K562 (cell line): ENCODE measurements around the gene NR3C1. TPM values are rescaled to one million over a fixed set of nuclear protein-coding genes. Genes with fewer than 3 reads are reported as not detected.

Source experiments
- ATAC-seq: fragments of 200-7000 bp; cut with Tn5 transposase; 3 replicates; pipeline ENCODE4 v1.9.1; 2020; ENCODE audit warnings: moderate library complexity
- BruUV-seq: library from RNA; stranded (reverse); fragments of 400-500 nt; replicated peaks from 2 replicates; lab custom pipeline; 2021; lab: Mats Ljungman, UMichigan
- CTCF ChIA-PET: fragments of 300-600 bp; formaldehyde crosslinking; extraction: SDS; loops from one replicate; lab custom pipeline; 2021; ENCODE audit warnings: low intra/inter-chr PET ratio; lab: Yijun Ruan, JAX
- POLR2A ChIA-PET: fragments of 300-600, 350-650 bp; sonication (Branson Sonifier 250); formaldehyde crosslinking; extraction: SDS; loops from one replicate; lab custom pipeline; 2021; ENCODE audit warnings: antibody characterized with exemption, inconsistent platforms; lab: Yijun Ruan, JAX
- DNase-seq, 4 experiments: peaks; one replicate each; pipeline versions ENCODE4 v3.0.0 to v3.0.0-alpha.2; 2011 to 2018; ENCODE audit warnings: low spot score in 3 of 4, mixed read lengths in 3 of 4; ENCODE audit errors: extremely low read depth in 1 of 4
- FAIRE-seq: peaks from 2 replicates; lab custom pipeline; 2011; peaks lifted over from hg19 to GRCh38; lab: Jason Lieb, UNC
- H2AFZ ChIP-seq: 2 replicates; pipeline ENCODE4 v1.6.0; 2011; ENCODE audit warnings: low read depth, low read length, control low read depth, inconsistent platforms
- H3K27ac ChIP-seq: fragments of 200-600 bp; 3 replicates; pipeline ENCODE4 v1.8.0; 2011; ENCODE audit warnings: low read depth, mild to moderate bottlenecking, control low read depth, inconsistent platforms, low read length, moderate library complexity, mixed read lengths; ENCODE audit errors: extremely low read depth
- H3K27me3 ChIP-seq, 2 experiments: fragments of 300-600 bp in 1 of 2; 2 replicates in 1 of 2; 3 replicates in 1 of 2; pipeline versions ENCODE4 v1.6.0 to v1.8.0; 2011; ENCODE audit warnings: inconsistent platforms in 2 of 2, low read length in 2 of 2, mild to moderate bottlenecking in 1 of 2, mixed read lengths in 1 of 2, moderate library complexity in 1 of 2; ENCODE audit not compliant: control insufficient read depth in 2 of 2, insufficient read depth in 2 of 2
- H3K36me3 ChIP-seq: fragments of 300-600 bp; 3 replicates; pipeline ENCODE4 v1.8.0; 2011; ENCODE audit warnings: mild to moderate bottlenecking, low read length, inconsistent platforms; ENCODE audit not compliant: control insufficient read depth, insufficient read depth
- H3K4me1 ChIP-seq, 2 experiments: fragments of 200-600 bp in 1 of 2; replicated peaks in 1 of 2; 2 replicates in 1 of 2; 3 replicates in 1 of 2; pipeline versions ENCODE4 v1.5.1 to v1.8.0; 2011; ENCODE audit warnings: inconsistent platforms in 2 of 2, low read length in 2 of 2, mild to moderate bottlenecking in 1 of 2, mixed read lengths in 1 of 2, moderate library complexity in 1 of 2; ENCODE audit not compliant: control insufficient read depth in 2 of 2, insufficient read depth in 2 of 2
- H3K4me2 ChIP-seq: 2 replicates; pipeline ENCODE4 v1.6.1; 2011; ENCODE audit warnings: low read length, control low read depth, inconsistent platforms, mixed read lengths; ENCODE audit not compliant: insufficient read depth
- H3K4me3 ChIP-seq: fragments of 200-600 bp; sonication (generic), shearing (Covaris generic); 2 replicates; pipeline ENCODE4 v1.5.1; 2016; ENCODE audit warnings: control low read depth, inconsistent platforms
- H3K79me2 ChIP-seq: fragments of 200-600 bp; 3 replicates; pipeline ENCODE4 v1.8.0; 2011; ENCODE audit warnings: low read length, inconsistent platforms; ENCODE audit not compliant: control insufficient read depth, insufficient read depth
- H3K9ac ChIP-seq, 2 experiments: 2 replicates each; pipeline versions ENCODE4 v1.6.0 to v1.6.1; 2011; ENCODE audit warnings: low read depth in 2 of 2, low read length in 2 of 2, control low read depth in 1 of 2, inconsistent platforms in 1 of 2, mild to moderate bottlenecking in 1 of 2, mixed read lengths in 1 of 2; ENCODE audit not compliant: insufficient read depth in 1 of 2
- H3K9me1 ChIP-seq: one replicate; pipeline ENCODE4 v1.6.0; 2011; ENCODE audit warnings: inconsistent platforms, mild to moderate bottlenecking, low read length, moderate library complexity; ENCODE audit not compliant: control insufficient read depth, insufficient read depth
- H3K9me3 ChIP-seq: replicated peaks from 2 replicates; pipeline ENCODE4 v1.5.1; 2011; ENCODE audit warnings: low read depth, low read length, inconsistent platforms; ENCODE audit not compliant: control insufficient read depth, insufficient read depth
- H4K20me1 ChIP-seq: replicated peaks from 2 replicates; pipeline ENCODE4 v1.6.1; 2011; ENCODE audit warnings: low read length, inconsistent platforms, mixed read lengths; ENCODE audit not compliant: control insufficient read depth, insufficient read depth
- U2AF1 ChIP-seq: fragments of 200-400 bp; formaldehyde crosslinking; optimal IDR thresholded peaks from 2 replicates; pipeline ENCODE3; 2017; ENCODE audit warnings: mild to moderate bottlenecking, low read depth, low read length, moderate library complexity
- WGBS: fragments of 100-300 bp; shearing (Covaris generic); methylation state at CpG from one replicate; pipeline ENCODE4 v1.1.6; 2016; ENCODE audit warnings: low coverage, mixed read lengths; ENCODE audit not compliant: insufficient coverage; ENCODE audit errors: missing lambda C conversion rate; 5-methylcytosine and 5-hydroxymethylcytosine counted together
- in situ Hi-C: fragments of 300-500 bp; cut with MboI; formaldehyde crosslinking; loops from 4 replicates; pipeline ENCODE4 v1.15.0; 2018; ENCODE audit warnings: inconsistent platforms, mixed read lengths
- intact Hi-C: fragments of 100-400 bp; cut with micrococcal nuclease; formaldehyde crosslinking; loops from 2 replicates; pipeline ENCODE4 v1.14.2; 2022
- polyA plus RNA-seq, 8 experiments: library from polyadenylated mRNA; depleted of rRNA in 4 of 8; stranded (reverse) in 5 of 8; unstranded in 3 of 8; fragments of >200 nt; fragmentation: Nextera tagmentation in 2 of 8; fragmentation: Illumina TruSeq in 1 of 8; extraction: Ambion mirVana in 2 of 8; extraction: Trizol in 1 of 8; gene quantifications; 2 replicates each; pipeline versions ENCODE4 v1.2.1 to v1.2.3, GENCODE V29; 2011 to 2014; ENCODE audit warnings: inconsistent platforms in 1 of 8, missing spikeins in 1 of 8
- total RNA-seq, 7 experiments: library from RNA; depleted of rRNA in 6 of 7; stranded (reverse); fragments of >200 nt in 6 of 7; fragmentation: Illumina TruSeq in 2 of 7; extraction: Trizol in 2 of 7; gene quantifications; 2 replicates each; pipeline versions ENCODE4 v1.2.1 to v1.2.3, GENCODE V29; 2011 to 2021; ENCODE audit warnings: low replicate concordance in 1 of 7
- TF ChIP-seq, protein P1 (sequence below), 2 experiments: fragments of 450-650 bp in 1 of 2; sonication (generic) in 1 of 2; formaldehyde crosslinking in 1 of 2; IDR thresholded peaks; 2 replicates each; pipeline versions ENCODE4 v1.7.1 to v1.9.0; 2016 to 2022; ENCODE audit warnings: inconsistent platforms in 1 of 2, mild to moderate bottlenecking in 1 of 2, missing genetic modification reagents in 1 of 2

Gene NR3C1
- total and polyA plus RNA-seq, 9 of the 15 experiments (the other 6 are each of a cell fraction or from before 2014, with no cell fraction given): 8.2 to 36.0 (median 15.0) TPM

DNA sequence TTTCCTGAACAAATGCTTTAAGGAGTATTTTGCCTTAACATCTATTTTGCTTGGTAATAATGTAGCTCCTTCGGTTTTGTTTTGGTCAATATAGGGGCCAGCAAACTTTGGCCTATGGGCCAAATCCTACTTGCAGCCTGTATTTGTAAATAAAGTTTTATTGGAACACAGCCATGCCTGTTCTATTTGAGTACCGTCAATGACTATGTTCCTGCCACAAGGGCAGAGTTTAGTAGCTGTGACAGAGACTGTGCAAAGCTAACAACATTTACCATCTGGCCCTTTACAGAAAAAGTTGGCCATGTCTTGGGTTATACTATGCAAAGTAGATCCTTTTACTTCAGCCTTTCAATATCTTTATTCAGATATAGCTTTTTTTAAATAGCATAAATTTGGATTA lies 113.4 kb downstream of the NR3C1 start:
- intact Hi-C loops: no loop called here
- Histone ChIP-seq H3K9me1 (no peaks in the 10 kb centered on the region), H3K27me3 (no peaks in the 10 kb centered on the region), H4K20me1 (no peaks in the 10 kb centered on the region), H3K4me2 (no peak overlapping the region), H3K36me3 (peaks cover 30% of the 10 kb centered on the region), H3K79me2 (no peaks in the 10 kb centered on the region), H3K4me1 (no peaks in the 10 kb centered on the region), H3K4me3 (no peak overlapping the region), H2AFZ (no peak overlapping the region), H3K9ac (no peak overlapping the region), H3K27ac (no peak overlapping the region), H3K9me3 (no peaks in the 10 kb centered on the region)
- DNase-seq (no peak), FAIRE-seq (no peak), ATAC-seq (peak; percentile 40; the same call in 2 of the 3 replicates)
- TF ChIP-seq U2AF1: no peak
- TF ChIP-seq, protein P1, sequence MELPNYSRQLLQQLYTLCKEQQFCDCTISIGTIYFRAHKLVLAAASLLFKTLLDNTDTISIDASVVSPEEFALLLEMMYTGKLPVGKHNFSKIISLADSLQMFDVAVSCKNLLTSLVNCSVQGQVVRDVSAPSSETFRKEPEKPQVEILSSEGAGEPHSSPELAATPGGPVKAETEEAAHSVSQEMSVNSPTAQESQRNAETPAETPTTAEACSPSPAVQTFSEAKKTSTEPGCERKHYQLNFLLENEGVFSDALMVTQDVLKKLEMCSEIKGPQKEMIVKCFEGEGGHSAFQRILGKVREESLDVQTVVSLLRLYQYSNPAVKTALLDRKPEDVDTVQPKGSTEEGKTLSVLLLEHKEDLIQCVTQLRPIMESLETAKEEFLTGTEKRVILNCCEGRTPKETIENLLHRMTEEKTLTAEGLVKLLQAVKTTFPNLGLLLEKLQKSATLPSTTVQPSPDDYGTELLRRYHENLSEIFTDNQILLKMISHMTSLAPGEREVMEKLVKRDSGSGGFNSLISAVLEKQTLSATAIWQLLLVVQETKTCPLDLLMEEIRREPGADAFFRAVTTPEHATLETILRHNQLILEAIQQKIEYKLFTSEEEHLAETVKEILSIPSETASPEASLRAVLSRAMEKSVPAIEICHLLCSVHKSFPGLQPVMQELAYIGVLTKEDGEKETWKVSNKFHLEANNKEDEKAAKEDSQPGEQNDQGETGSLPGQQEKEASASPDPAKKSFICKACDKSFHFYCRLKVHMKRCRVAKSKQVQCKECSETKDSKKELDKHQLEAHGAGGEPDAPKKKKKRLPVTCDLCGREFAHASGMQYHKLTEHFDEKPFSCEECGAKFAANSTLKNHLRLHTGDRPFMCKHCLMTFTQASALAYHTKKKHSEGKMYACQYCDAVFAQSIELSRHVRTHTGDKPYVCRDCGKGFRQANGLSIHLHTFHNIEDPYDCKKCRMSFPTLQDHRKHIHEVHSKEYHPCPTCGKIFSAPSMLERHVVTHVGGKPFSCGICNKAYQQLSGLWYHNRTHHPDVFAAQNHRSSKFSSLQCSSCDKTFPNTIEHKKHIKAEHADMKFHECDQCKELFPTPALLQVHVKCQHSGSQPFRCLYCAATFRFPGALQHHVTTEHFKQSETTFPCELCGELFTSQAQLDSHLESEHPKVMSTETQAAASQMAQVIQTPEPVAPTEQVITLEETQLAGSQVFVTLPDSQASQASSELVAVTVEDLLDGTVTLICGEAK (IDR thresholded peaks at IDR 0.05): peak; percentile 94
- TF ChIP-seq, protein P1 (CRISPR knock-in tag; IDR thresholded peaks at IDR 0.05): peak; percentile 86
- CTCF ChIA-PET: no interaction called here
- in situ Hi-C loops: no loop called here
- POLR2A ChIA-PET: interaction anchor here (0.6 to 0.9 kb wide), 2 partner anchors 9 to 29 kb away, joined by 3 read pairs; no protein-coding TSS in a partner anchor
- BruUV-seq: no TSS peak
- 81% methylated on average over 2 of the region's 2 CpGs for WGBS
